Osteocyte (in vitro differentiated cells): ENCODE data around the gene ODAD3. TPM values are rescaled to one million over a fixed set of nuclear protein-coding genes. Genes with fewer than 3 reads are reported as not detected.

Experiments
- DNase-seq: peaks from one replicate; pipeline ENCODE4 v3.0.0; 2021; ENCODE audit warnings: mixed read lengths; ENCODE audit not compliant: unreplicated experiment; ENCODE audit errors: extremely low spot score
- H3K27ac Mint-ChIP-seq: one replicate; pipeline ENCODE4 v1.8.0; 2021; ENCODE audit warnings: mild to moderate bottlenecking, mixed read lengths; ENCODE audit not compliant: unreplicated experiment
- H3K27me3 Mint-ChIP-seq: one replicate; pipeline ENCODE4 v1.8.0; 2021; ENCODE audit warnings: mixed read lengths; ENCODE audit not compliant: unreplicated experiment
- H3K36me3 Mint-ChIP-seq: one replicate; pipeline ENCODE4 v1.8.0; 2021; ENCODE audit warnings: mixed read lengths; ENCODE audit not compliant: unreplicated experiment
- H3K4me1 Mint-ChIP-seq: one replicate; pipeline ENCODE4 v1.8.0; 2021; ENCODE audit warnings: mixed read lengths; ENCODE audit not compliant: unreplicated experiment
- H3K4me3 Mint-ChIP-seq: one replicate; pipeline ENCODE4 v1.8.0; 2021; ENCODE audit warnings: mild to moderate bottlenecking, moderate library complexity, mixed read lengths; ENCODE audit not compliant: unreplicated experiment
- H3K9me3 Mint-ChIP-seq: one replicate; pipeline ENCODE4 v1.8.0; 2021; ENCODE audit warnings: mixed read lengths; ENCODE audit not compliant: unreplicated experiment
- CTCF ChIP-seq: fragments of 200-600 bp; sonication (generic); IDR thresholded peaks from 2 replicates; pipeline ENCODE4 v1.5.0; 2021; ENCODE audit warnings: antibody characterized with exemption, mild to moderate bottlenecking, moderate library complexity
- long read RNA-seq: library from polyadenylated mRNA; unstranded; transcript quantifications from one replicate; pipeline ENCODE4 v2.0.0, GENCODE V29; 2021
- total RNA-seq: library from RNA; stranded (reverse); gene quantifications from 2 replicates; pipeline ENCODE4 v1.2.1, GENCODE V29; 2021

Gene ODAD3
- total RNA-seq = not detected in 2 replicates
- long read RNA-seq = 0 reads

- peak; percentile 100 for DNase-seq
- no peaks in the 10 kb centered on the region for H3K27me3 Mint-ChIP-seq
- H3K4me3 Mint-ChIP-seq = peak within 1 kb of the TSS; percentile 100
- peaks cover 10% of the 10 kb centered on the region for H3K36me3 Mint-ChIP-seq
- no peaks in the 10 kb centered on the region for H3K9me3 Mint-ChIP-seq
- peak; percentile 85 for TF ChIP-seq CTCF
- peak within 1 kb of the TSS; percentile 97 for H3K27ac Mint-ChIP-seq
- peaks cover 18% of the 10 kb centered on the region for H3K4me1 Mint-ChIP-seq
These were observed at the start of gene ODAD3, which contains the start of gene PRKCSH for GRCh38 chr19:11435057-11435832. Gene ODAD3 (minus strand): TSS chr19:11435121. CDS start chr19:11435016, 105 bp downstream. Gene PRKCSH (plus strand): TSS chr19:11435635. CDS start chr19:11436118, 483 bp downstream.

- H3K27ac Mint-ChIP-seq = no peak overlapping the region
- no peaks in the 10 kb centered on the region for H3K36me3 Mint-ChIP-seq
- no peak overlapping the region for H3K4me3 Mint-ChIP-seq
- peaks cover 22% of the 10 kb centered on the region for H3K27me3 Mint-ChIP-seq
- TF ChIP-seq CTCF = no peak
- H3K4me1 Mint-ChIP-seq = peaks cover 16% of the 10 kb centered on the region
- DNase-seq = no peak
- H3K9me3 Mint-ChIP-seq = no peaks in the 10 kb centered on the region
These were observed 48.6 kb upstream of the ODAD3 start for GRCh38 chr19:11483366-11484111.

- DNase-seq = peak; percentile 93
- H3K4me3 Mint-ChIP-seq = peak overlapping the region; percentile 65
These were observed 47.6 kb upstream of the ODAD3 start for GRCh38 chr19:11482384-11483050.

GRCh38 chr19:11481534-11482383 lies 46.8 kb upstream of the ODAD3 start:
- peaks cover 30% of the 10 kb centered on the region for H3K27me3 Mint-ChIP-seq
- no peak for TF ChIP-seq CTCF
- no peaks in the 10 kb centered on the region for H3K36me3 Mint-ChIP-seq
- H3K9me3 Mint-ChIP-seq = no peaks in the 10 kb centered on the region
- no peak overlapping the region for H3K27ac Mint-ChIP-seq
- H3K4me1 Mint-ChIP-seq = peaks cover 16% of the 10 kb centered on the region
- DNase-seq = no peak
- peak overlapping the region; percentile 65 for H3K4me3 Mint-ChIP-seq

More at GRCh38 chr19:11482384-11483050, 47.6 kb upstream of the ODAD3 start:
- no peak overlapping the region for H3K27ac Mint-ChIP-seq
- peaks cover 27% of the 10 kb centered on the region for H3K27me3 Mint-ChIP-seq
- peaks cover 16% of the 10 kb centered on the region for H3K4me1 Mint-ChIP-seq
- no peaks in the 10 kb centered on the region for H3K9me3 Mint-ChIP-seq
- peak; percentile 94 for TF ChIP-seq CTCF
- no peaks in the 10 kb centered on the region for H3K36me3 Mint-ChIP-seq
